HG03103 (cell line): ENCODE measurements around the gene XXYLT1.
"Not testable (repeated sequence)": the region's sequence is repeated elsewhere in the genome, so short reads cannot be mapped to it uniquely, and the experiment has no call there.

Experiments
- ATAC-seq: cut with Tn5 transposase; IDR thresholded peaks from one replicate; pipeline ENCODE4 v1.9.1; 2021; ENCODE audit warnings: low read depth; ENCODE audit not compliant: unreplicated experiment

Gene XXYLT1

GRCh38 chr3:195058336-195059005, 212.5 kb downstream of the XXYLT1 start:
- ATAC-seq = no peak

GRCh38 chr3:195057716-195058115, 213.2 kb downstream of the XXYLT1 start:
- no peak for ATAC-seq

- ATAC-seq = no peak
Observed at GRCh38 chr3:195056506-195056905, 214.5 kb downstream of the XXYLT1 start.

- no peak for ATAC-seq
Observed at GRCh38 chr3:195054311-195054710, 216.6 kb downstream of the XXYLT1 start.

GRCh38 chr3:195052939-195053338, 218.0 kb downstream of the XXYLT1 start:
- ATAC-seq = no peak

- not testable (repeated sequence) for ATAC-seq
Observed at GRCh38 chr3:195050296-195050695, 220.7 kb downstream of the XXYLT1 start.

GRCh38 chr3:195048059-195048905, 222.7 kb downstream of the XXYLT1 start:
- no peak for ATAC-seq

- no peak for ATAC-seq
Observed at GRCh38 chr3:195047536-195047935, 223.4 kb downstream of the XXYLT1 start.

- no peak for ATAC-seq
Observed at GRCh38 chr3:195046441-195046840, 224.5 kb downstream of the XXYLT1 start.

GRCh38 chr3:195045481-195046210, 225.3 kb downstream of the XXYLT1 start:
- no peak for ATAC-seq

GRCh38 chr3:195044411-195044810, 226.5 kb downstream of the XXYLT1 start:
- no peak for ATAC-seq

- ATAC-seq = no peak
Observed at GRCh38 chr3:195043607-195044339, 227.2 kb downstream of the XXYLT1 start.

- ATAC-seq = no peak
Observed at GRCh38 chr3:195042743-195043606, 228.0 kb downstream of the XXYLT1 start.

- ATAC-seq = no peak
Observed at GRCh38 chr3:195041871-195042742, 228.9 kb downstream of the XXYLT1 start.

GRCh38 chr3:195040773-195041520, 230.0 kb downstream of the XXYLT1 start:
- ATAC-seq = no peak

GRCh38 chr3:195040094-195040493, 230.9 kb downstream of the XXYLT1 start:
- no peak for ATAC-seq

- ATAC-seq = no peak
Observed at GRCh38 chr3:195039180-195039843, 231.6 kb downstream of the XXYLT1 start.
